ENCODE results near the gene UBL4B. TPM values are rescaled to one million over a fixed set of nuclear protein-coding genes. Genes with fewer than 3 reads are reported as not detected.

Gene UBL4B
- polyA plus RNA-seq, 1 donor (not counting 4 experiments of a cell fraction or from before 2014, with no cell fraction given): not detected

DNA sequence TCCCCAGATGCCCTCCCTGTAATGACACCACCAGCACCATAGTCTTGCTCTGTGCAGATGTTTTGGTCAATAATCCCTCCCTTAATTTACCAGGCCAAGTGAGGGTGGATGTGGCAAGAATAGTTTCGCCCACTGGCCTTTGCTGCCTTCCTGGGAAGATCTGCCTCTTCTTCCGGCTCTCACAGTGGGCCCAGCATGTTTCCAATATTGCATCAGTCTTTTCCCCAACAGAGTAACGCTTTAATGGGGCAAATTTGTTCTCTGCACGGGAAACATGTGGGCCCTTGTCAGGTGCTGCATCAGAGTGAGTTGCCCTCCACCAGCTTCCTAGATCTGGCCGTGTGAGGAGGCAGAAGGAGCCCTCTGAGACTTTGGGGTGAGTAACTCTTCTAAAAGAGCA is 29.8 kb upstream of the UBL4B start:
- no peaks in the 10 kb centered on the region for H3K36me3 ChIP-seq (ENCODE audit: control insufficient read depth in 2 of 2, extremely low read depth in 1 of 2, insufficient read depth in 2 of 2, low read length in 2 of 2)
- no peak overlapping the region for H2AFZ ChIP-seq (ENCODE audit: control insufficient read depth, low read length)
- dilution Hi-C loops (cut with MboI; ENCODE audit: extremely low pct_ligation_motif_present, low sequenced_read_pairs): no loop called here
- FAIRE-seq (no peak), DNase-seq (ENCODE audit: low read depth, low spot score) (no peak)
- H3K9ac ChIP-seq (ENCODE audit: control insufficient read depth, extremely low read depth, insufficient read depth, low read length): no peak overlapping the region
- H3K4me2 ChIP-seq (ENCODE audit: control insufficient read depth, extremely low read depth, insufficient read depth, low read depth, low read length): no peak overlapping the region
- peaks cover 6% of the 10 kb centered on the region for H3K4me1 ChIP-seq (ENCODE audit: control insufficient read depth, extremely low read depth, insufficient read depth, low read length)
- no peaks in the 10 kb centered on the region for H3K9me1 ChIP-seq (ENCODE audit: control insufficient read depth, extremely low read depth, insufficient read depth, low read length)
- no peaks in the 10 kb centered on the region for H3K9me3 ChIP-seq (ENCODE audit: control insufficient read depth, low read depth, low read length)
- no peak overlapping the region for H3K4me3 ChIP-seq (ENCODE audit: control insufficient read depth in 2 of 3, extremely low read depth in 1 of 3, insufficient read depth in 2 of 3, low read depth in 1 of 3, low read length in 3 of 3)
- TF ChIP-seq, protein P1, sequence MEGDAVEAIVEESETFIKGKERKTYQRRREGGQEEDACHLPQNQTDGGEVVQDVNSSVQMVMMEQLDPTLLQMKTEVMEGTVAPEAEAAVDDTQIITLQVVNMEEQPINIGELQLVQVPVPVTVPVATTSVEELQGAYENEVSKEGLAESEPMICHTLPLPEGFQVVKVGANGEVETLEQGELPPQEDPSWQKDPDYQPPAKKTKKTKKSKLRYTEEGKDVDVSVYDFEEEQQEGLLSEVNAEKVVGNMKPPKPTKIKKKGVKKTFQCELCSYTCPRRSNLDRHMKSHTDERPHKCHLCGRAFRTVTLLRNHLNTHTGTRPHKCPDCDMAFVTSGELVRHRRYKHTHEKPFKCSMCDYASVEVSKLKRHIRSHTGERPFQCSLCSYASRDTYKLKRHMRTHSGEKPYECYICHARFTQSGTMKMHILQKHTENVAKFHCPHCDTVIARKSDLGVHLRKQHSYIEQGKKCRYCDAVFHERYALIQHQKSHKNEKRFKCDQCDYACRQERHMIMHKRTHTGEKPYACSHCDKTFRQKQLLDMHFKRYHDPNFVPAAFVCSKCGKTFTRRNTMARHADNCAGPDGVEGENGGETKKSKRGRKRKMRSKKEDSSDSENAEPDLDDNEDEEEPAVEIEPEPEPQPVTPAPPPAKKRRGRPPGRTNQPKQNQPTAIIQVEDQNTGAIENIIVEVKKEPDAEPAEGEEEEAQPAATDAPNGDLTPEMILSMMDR (optimal IDR thresholded peaks at IDR 0.05 in 1 of 3, IDR thresholded peaks at IDR 0.05 in 1 of 3, conservative IDR thresholded peaks at IDR 0.05 in 1 of 3; ENCODE audit: extremely low read depth in 1 of 3, insufficient read depth in 2 of 3, low read length in 3 of 3): no peak
- no peak for TF ChIP-seq EZH2 (IDR thresholded peaks at IDR 0.05; ENCODE audit: low read length)
- H3K27ac ChIP-seq (ENCODE audit: control insufficient read depth, insufficient read depth, low read length): no peak overlapping the region
- H3K79me2 ChIP-seq (ENCODE audit: control insufficient read depth, insufficient read depth, low read length): no peaks in the 10 kb centered on the region
- peaks cover 51% of the 10 kb centered on the region for H3K27me3 ChIP-seq (ENCODE audit: control insufficient read depth, extremely low read depth, insufficient read depth, low read length)
- no peaks in the 10 kb centered on the region for H4K20me1 ChIP-seq (ENCODE audit: control insufficient read depth, extremely low read depth, insufficient read depth, low read length)

DNA sequence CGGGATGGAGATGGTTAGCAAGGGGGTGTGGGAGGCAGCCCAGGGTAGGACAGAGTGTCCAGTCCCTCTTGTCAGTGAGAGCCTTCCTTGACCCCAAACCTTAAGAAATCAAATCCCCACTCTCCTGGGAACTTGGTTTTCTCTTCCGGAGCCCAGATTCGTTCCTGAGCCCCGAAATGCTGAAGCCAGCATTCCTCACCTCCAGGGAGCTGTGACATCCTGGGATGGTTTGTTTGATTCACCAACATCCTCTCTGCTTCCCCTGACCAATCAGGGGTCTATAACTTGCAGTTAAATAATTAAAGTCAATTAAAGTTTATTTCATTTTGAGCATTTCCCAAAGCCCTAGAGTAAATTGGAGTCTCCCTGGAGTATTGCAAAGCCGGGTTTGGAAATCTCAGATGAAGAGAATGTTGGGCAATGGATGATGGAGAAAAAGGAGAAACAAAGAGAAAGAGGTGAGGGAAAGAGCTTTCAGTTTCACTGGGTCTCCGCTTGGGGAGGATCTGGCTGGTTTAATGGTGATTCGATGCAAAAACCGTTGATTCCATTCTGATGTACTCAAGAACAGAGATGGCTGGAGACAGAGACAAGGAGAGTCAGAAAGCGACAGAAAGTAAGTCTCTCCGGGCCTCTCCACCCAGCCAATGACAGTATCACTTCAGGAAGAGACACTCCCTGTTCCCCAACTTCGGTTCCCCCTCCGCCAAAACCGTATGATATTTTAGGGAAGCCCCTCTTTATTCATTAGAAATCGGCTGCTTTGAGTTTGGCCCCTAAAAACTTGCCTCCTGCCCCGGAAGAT is 29.0 kb upstream of the UBL4B start:
- TF ChIP-seq EZH2 (IDR thresholded peaks at IDR 0.05; ENCODE audit: low read length): no peak
- TF ChIP-seq, protein P1 (optimal IDR thresholded peaks at IDR 0.05 in 1 of 3, IDR thresholded peaks at IDR 0.05 in 1 of 3, conservative IDR thresholded peaks at IDR 0.05 in 1 of 3; ENCODE audit: extremely low read depth in 1 of 3, insufficient read depth in 2 of 3, low read length in 3 of 3): no peak
- DNase-seq (ENCODE audit: low read depth, low spot score) (no peak), FAIRE-seq (no peak)
- Histone ChIP-seq H3K79me2 (ENCODE audit: control insufficient read depth, insufficient read depth, low read length) (no peaks in the 10 kb centered on the region), H2AFZ (ENCODE audit: control insufficient read depth, low read length) (no peak overlapping the region), H3K4me3 (ENCODE audit: control insufficient read depth in 2 of 3, extremely low read depth in 1 of 3, insufficient read depth in 2 of 3, low read depth in 1 of 3, low read length in 3 of 3) (peak overlapping the region in 1 of 3 experiments; percentile 71), H3K27ac (ENCODE audit: control insufficient read depth, insufficient read depth, low read length) (no peak overlapping the region), H3K36me3 (ENCODE audit: control insufficient read depth in 2 of 2, extremely low read depth in 1 of 2, insufficient read depth in 2 of 2, low read length in 2 of 2) (no peaks in the 10 kb centered on the region), H3K4me1 (ENCODE audit: control insufficient read depth, extremely low read depth, insufficient read depth, low read length) (peaks cover 6% of the 10 kb centered on the region), H4K20me1 (ENCODE audit: control insufficient read depth, extremely low read depth, insufficient read depth, low read length) (no peaks in the 10 kb centered on the region), H3K9me1 (ENCODE audit: control insufficient read depth, extremely low read depth, insufficient read depth, low read length) (no peaks in the 10 kb centered on the region), H3K27me3 (ENCODE audit: control insufficient read depth, extremely low read depth, insufficient read depth, low read length) (peaks cover 56% of the 10 kb centered on the region), H3K9me3 (ENCODE audit: control insufficient read depth, low read depth, low read length) (no peaks in the 10 kb centered on the region), H3K4me2 (ENCODE audit: control insufficient read depth, extremely low read depth, insufficient read depth, low read depth, low read length) (peak overlapping the region; percentile 89), H3K9ac (ENCODE audit: control insufficient read depth, extremely low read depth, insufficient read depth, low read length) (no peak overlapping the region)
- dilution Hi-C loops (cut with MboI; ENCODE audit: extremely low pct_ligation_motif_present, low sequenced_read_pairs): no loop called here

Measured in keratinocyte (primary cell).